GM12891 (cell line): ENCODE measurements around the gene MPL.

ENCODE experiments used
- POLR2A ChIP-seq: IDR thresholded peaks from 2 replicates; pipeline ENCODE4 v1.6.1; 2011; ENCODE audit warnings: low read depth, low read length, control low read depth
- POLR2AphosphoS5 ChIP-seq: IDR thresholded peaks from 2 replicates; pipeline ENCODE4 v1.6.1; 2011; ENCODE audit warnings: low read depth, low read length, control low read depth
- POU2F2 ChIP-seq: IDR thresholded peaks from 2 replicates; pipeline ENCODE4 v1.6.1; 2011; ENCODE audit warnings: low read depth, mild to moderate bottlenecking, control low read depth, low read length, moderate library complexity
- SPI1 ChIP-seq: IDR thresholded peaks from 2 replicates; pipeline ENCODE4 v1.6.1; 2011; ENCODE audit warnings: low read depth, low read length, control low read depth
- TAF1 ChIP-seq: IDR thresholded peaks from 2 replicates; pipeline ENCODE4 v1.6.1; 2011; ENCODE audit warnings: low read depth, low read length, control low read depth

DNA sequence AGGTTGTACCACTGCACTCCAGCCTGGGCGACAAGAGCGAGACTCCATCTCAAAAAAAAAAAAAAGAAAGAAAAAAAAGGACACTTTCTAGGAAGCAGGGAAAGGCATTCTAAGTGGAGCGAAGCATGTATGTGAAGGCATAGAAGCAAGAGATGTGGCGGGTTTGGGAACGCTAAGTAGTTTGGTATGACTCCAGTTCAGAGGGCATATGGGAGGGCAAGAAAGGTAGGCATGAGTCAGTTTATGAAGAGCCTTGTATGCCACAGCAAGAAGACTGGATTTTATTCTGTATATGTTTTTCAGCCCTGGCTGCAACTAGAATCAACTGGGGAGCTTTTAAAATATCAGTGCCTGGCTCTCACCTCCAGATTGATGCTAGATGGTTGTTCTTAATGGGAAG lies 34.6 kb downstream of the MPL start:
- TF ChIP-seq POLR2A (no peak), POLR2AphosphoS5 (no peak), TAF1 (no peak), POU2F2 (no peak), SPI1 (no peak)
